Nephron (organoid): ENCODE data around the gene HHLA2.

Source experiments
- H3K27ac Mint-ChIP-seq, 3 experiments: 2 replicates each; pipeline ENCODE4 v1.8.0; 2020; ENCODE audit warnings: mixed read lengths in 3 of 3, mild to moderate bottlenecking in 2 of 3, moderate library complexity in 1 of 3
- H3K27me3 Mint-ChIP-seq: 2 replicates; pipeline ENCODE4 v1.8.0; 2021; ENCODE audit warnings: low read depth, mild to moderate bottlenecking, moderate library complexity, mixed read lengths
- H3K36me3 Mint-ChIP-seq: 2 replicates; pipeline ENCODE4 v1.8.0; 2020; ENCODE audit warnings: low read depth, mixed read lengths
- H3K4me1 Mint-ChIP-seq: 2 replicates; pipeline ENCODE4 v1.8.0; 2020; ENCODE audit warnings: mixed read lengths
- H3K4me3 Mint-ChIP-seq, 3 experiments: 2 replicates each; pipeline ENCODE4 v1.8.0; 2020; ENCODE audit warnings: mild to moderate bottlenecking in 3 of 3, mixed read lengths in 3 of 3, moderate library complexity in 2 of 3
- H3K9me3 Mint-ChIP-seq: 2 replicates; pipeline ENCODE4 v1.8.0; 2020; ENCODE audit warnings: mixed read lengths
- CTCF ChIP-seq, 3 experiments: fragments of 200-600 bp; sonication (generic); IDR thresholded peaks; one replicate each; pipeline ENCODE4 v1.5.0; 2021; ENCODE audit warnings: antibody characterized with exemption in 3 of 3; ENCODE audit not compliant: unreplicated experiment in 3 of 3

Gene HHLA2

GRCh38 chr3:108415661-108416060, 119.3 kb downstream of the HHLA2 start:
- TF ChIP-seq CTCF (IDR thresholded peaks at IDR 0.05; ENCODE audit: unreplicated experiment in 3 of 3), result no peak
- H3K4me1 Mint-ChIP-seq, result peaks cover 5% of the 10 kb centered on the region
- no peak overlapping the region for H3K27ac Mint-ChIP-seq
- peaks cover 3% of the 10 kb centered on the region for H3K36me3 Mint-ChIP-seq
- H3K27me3 Mint-ChIP-seq, result no peaks in the 10 kb centered on the region
- peaks cover 5% of the 10 kb centered on the region for H3K9me3 Mint-ChIP-seq
- no peak overlapping the region for H3K4me3 Mint-ChIP-seq

- Mint-ChIP-seq H3K4me3 (no peak overlapping the region), H3K27ac (no peak overlapping the region), H3K4me1 (peaks cover 5% of the 10 kb centered on the region), H3K27me3 (no peaks in the 10 kb centered on the region), H3K36me3 (peaks cover 2% of the 10 kb centered on the region), H3K9me3 (peaks cover 3% of the 10 kb centered on the region)
- no peak for TF ChIP-seq CTCF (IDR thresholded peaks at IDR 0.05; ENCODE audit: unreplicated experiment in 3 of 3)
Observed at GRCh38 chr3:108416111-108416869, 119.9 kb downstream of the HHLA2 start.

GRCh38 chr3:108420926-108421325, 124.6 kb downstream of the HHLA2 start:
- no peak for TF ChIP-seq CTCF (IDR thresholded peaks at IDR 0.05; ENCODE audit: unreplicated experiment in 3 of 3)
- Mint-ChIP-seq H3K36me3 (no peaks in the 10 kb centered on the region), H3K4me3 (no peak overlapping the region), H3K4me1 (no peaks in the 10 kb centered on the region), H3K9me3 (no peaks in the 10 kb centered on the region), H3K27me3 (no peaks in the 10 kb centered on the region), H3K27ac (no peak overlapping the region)
